SHP77 treated with DMSO at 0.1 percent for 48 hours (cell line): ENCODE data around the gene C19orf47.

Source experiments
- DNase-seq: peaks from one replicate; lab custom pipeline; 2025; lab: John Stamatoyannopoulos, UW

Gene C19orf47

GRCh38 chr19:40348125-40348913 is at the start of gene C19orf47, which contains the start of gene PLD3:
TSS of gene C19orf47 (minus strand) at chr19:40348397. CDS start at chr19:40341857, 6,540 bp downstream.
TSS of gene PLD3 (plus strand) at chr19:40348695. CDS start at chr19:40366484, 17,789 bp downstream.
- DNase-seq = peak; percentile 98

- no peak for DNase-seq
Measured at GRCh38 chr19:40397568-40397906, 49.3 kb upstream of the C19orf47 start.

GRCh38 chr19:40396886-40397567 is 48.8 kb upstream of the C19orf47 start:
- no peak for DNase-seq

GRCh38 chr19:40395956-40396355 is 47.8 kb upstream of the C19orf47 start:
- no peak for DNase-seq

GRCh38 chr19:40394816-40395210 is 46.6 kb upstream of the C19orf47 start:
- DNase-seq = no peak

- no peak for DNase-seq
Measured at GRCh38 chr19:40393894-40394815, 46.0 kb upstream of the C19orf47 start.

- DNase-seq = no peak
Measured at GRCh38 chr19:40392894-40393517, 44.8 kb upstream of the C19orf47 start.

GRCh38 chr19:40392123-40392522 is 43.9 kb upstream of the C19orf47 start:
- DNase-seq = no peak

GRCh38 chr19:40390084-40390742 is 42.0 kb upstream of the C19orf47 start, which contains the start of gene HIPK4:
TSS of gene HIPK4 (minus strand) at chr19:40390181. CDS start at chr19:40389902, 279 bp downstream.
- DNase-seq = no peak

- no peak for DNase-seq
Measured at GRCh38 chr19:40389404-40390083, 41.3 kb upstream of the C19orf47 start.

GRCh38 chr19:40388481-40388880 is 40.3 kb upstream of the C19orf47 start:
- DNase-seq = no peak

GRCh38 chr19:40387155-40387554 is 39.0 kb upstream of the C19orf47 start:
- no peak for DNase-seq

GRCh38 chr19:40383668-40384248 is 35.6 kb upstream of the C19orf47 start:
- DNase-seq = no peak

GRCh38 chr19:40381321-40381720 is 33.1 kb upstream of the C19orf47 start:
- DNase-seq = no peak

GRCh38 chr19:40380199-40381037 is 32.2 kb upstream of the C19orf47 start:
- no peak for DNase-seq

GRCh38 chr19:40379446-40380198 is 31.4 kb upstream of the C19orf47 start:
- no peak for DNase-seq

GRCh38 chr19:40378509-40378908 is 30.3 kb upstream of the C19orf47 start:
- DNase-seq = no peak

GRCh38 chr19:40377876-40378385 is 29.7 kb upstream of the C19orf47 start:
- no peak for DNase-seq
